Mononuclear cell (primary cell): ENCODE results near the gene CD3G. TPM values are rescaled to one million over a fixed set of nuclear protein-coding genes. Genes with fewer than 3 reads are reported as not detected.
A peak's percentile ranks its signal among the peaks of the same experiment; 100 is the strongest.

ENCODE experiments used
- H3K27me3 ChIP-seq: 2 replicates; pipeline ENCODE4 v1.6.0; 2011; ENCODE audit warnings: low read length, control low read depth; ENCODE audit not compliant: insufficient read depth
- H3K4me1 ChIP-seq: 2 replicates; pipeline ENCODE4 v1.5.1; 2011; ENCODE audit warnings: mild to moderate bottlenecking, low read length, control low read depth; ENCODE audit not compliant: insufficient read depth
- H3K4me3 ChIP-seq: 2 replicates; pipeline ENCODE4 v1.5.1; 2011; ENCODE audit warnings: mild to moderate bottlenecking, low read length, moderate library complexity
- H3K9me3 ChIP-seq: 2 replicates; pipeline ENCODE4 v1.5.1; 2011; ENCODE audit warnings: low read depth, mild to moderate bottlenecking, control low read depth, low read length
- total RNA-seq: library from RNA; depleted of rRNA; stranded (reverse); fragments of >200 nt; gene quantifications from one replicate; pipeline ENCODE4 v1.2.3, GENCODE V29; 2012

The CD3G gene
- total RNA-seq, 1 donor, result 49.7 TPM

DNA sequence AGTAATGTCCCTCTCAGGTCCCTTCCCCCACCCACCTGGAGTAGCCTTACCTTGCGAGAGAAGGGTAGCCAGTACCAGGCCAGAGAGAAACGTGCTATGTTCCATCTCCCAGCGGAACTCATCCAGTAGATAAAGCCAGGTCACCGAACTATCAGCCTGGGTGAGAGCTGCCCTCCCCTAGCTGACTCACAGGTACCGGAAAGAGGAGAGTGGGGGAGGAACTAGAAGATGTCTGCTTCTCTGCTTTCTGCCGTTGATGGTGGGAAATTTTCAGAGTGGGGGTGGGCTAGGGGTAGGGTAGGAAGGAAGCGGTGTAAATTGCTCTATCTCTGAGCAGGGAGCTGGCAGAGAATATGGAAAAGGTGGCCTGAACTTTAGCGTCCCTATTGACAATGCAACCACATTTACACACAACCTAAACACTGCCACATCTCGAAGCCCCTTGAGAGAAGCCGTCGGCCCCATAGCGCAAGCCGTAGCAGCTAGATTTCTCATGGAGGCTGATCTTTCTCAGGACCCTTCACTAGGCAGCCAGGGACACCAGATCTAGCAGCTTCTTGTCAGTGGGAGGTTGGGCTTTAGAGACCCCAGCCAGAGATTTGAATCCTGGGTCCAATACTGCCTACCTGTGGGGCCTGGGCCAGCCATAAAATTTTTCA is 1.5 kb upstream of the CD3G start, which contains the start of gene CD3D:
TSS of gene CD3D (minus strand) at position 203 of the 659 bp plus-strand sequence. CDS start at position 105, 98 bp downstream.
- Histone ChIP-seq H3K9me3 (no peaks in the 10 kb centered on the region), H3K4me1 (peaks cover 23% of the 10 kb centered on the region), H3K4me3 (peak within 1 kb of the TSS; percentile 62), H3K27me3 (no peaks in the 10 kb centered on the region)

DNA sequence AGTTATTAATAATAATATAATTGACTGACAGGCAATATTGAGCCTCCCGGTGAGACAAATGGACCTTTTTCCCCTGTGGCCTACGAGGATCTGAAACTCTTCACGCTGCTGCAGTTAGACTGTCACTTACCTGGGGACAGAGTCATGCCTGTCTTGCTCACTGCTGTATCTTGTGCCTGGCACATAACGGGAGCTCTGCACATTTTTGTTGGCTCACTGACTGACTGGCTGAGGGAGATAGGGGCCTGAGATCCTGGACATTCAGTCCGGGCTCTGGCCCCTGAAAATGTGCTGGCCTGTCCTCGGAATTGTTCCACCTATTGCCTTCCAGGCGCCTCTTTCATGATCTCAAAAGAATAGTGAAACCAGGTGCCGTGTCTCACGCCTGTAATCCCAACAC is 896 bp upstream of the CD3G start:
- Histone ChIP-seq H3K9me3 (no peaks in the 10 kb centered on the region), H3K4me3 (no peak overlapping the region), H3K4me1 (peaks cover 19% of the 10 kb centered on the region), H3K27me3 (no peaks in the 10 kb centered on the region)

DNA sequence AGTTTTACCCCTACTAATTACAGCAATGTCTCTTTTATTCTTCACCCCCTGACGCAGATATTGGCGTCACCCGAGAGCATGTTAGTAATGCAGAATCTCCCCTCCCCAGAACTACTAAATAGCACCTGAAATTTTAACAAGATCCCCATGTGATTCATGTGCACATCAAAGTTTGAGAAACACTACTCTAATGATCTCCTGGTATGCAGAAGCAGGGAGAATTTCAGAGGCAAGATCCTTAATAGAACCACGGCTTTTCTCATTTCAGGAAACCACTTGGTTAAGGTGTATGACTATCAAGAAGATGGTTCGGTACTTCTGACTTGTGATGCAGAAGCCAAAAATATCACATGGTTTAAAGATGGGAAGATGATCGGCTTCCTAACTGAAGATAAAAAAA is 5.3 kb downstream of the CD3G start:
- H3K4me1 ChIP-seq, result peaks cover 8% of the 10 kb centered on the region
- H3K4me3 ChIP-seq, result no peak overlapping the region
- no peaks in the 10 kb centered on the region for H3K9me3 ChIP-seq
- no peaks in the 10 kb centered on the region for H3K27me3 ChIP-seq

DNA sequence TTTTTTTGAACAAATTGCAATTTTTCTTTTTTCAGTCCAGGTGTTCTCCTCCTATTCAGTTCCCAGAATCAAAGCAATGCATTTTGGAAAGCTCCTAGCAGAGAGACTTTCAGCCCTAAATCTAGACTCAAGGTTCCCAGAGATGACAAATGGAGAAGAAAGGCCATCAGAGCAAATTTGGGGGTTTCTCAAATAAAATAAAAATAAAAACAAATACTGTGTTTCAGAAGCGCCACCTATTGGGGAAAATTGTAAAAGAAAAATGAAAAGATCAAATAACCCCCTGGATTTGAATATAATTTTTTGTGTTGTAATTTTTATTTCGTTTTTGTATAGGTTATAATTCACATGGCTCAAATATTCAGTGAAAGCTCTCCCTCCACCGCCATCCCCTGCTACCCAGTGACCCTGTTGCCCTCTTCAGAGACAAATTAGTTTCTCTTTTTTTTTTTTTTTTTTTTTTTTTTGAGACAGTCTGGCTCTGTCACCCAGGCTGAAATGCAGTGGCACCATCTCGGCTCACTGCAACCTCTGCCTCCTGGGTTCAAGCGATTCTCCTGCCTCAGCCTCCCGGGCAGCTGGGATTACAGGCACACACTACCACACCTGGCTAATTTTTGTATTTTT is 9.1 kb downstream of the CD3G start:
- Histone ChIP-seq H3K4me3 (no peak overlapping the region), H3K27me3 (no peaks in the 10 kb centered on the region), H3K4me1 (peaks cover 5% of the 10 kb centered on the region), H3K9me3 (no peaks in the 10 kb centered on the region)

DNA sequence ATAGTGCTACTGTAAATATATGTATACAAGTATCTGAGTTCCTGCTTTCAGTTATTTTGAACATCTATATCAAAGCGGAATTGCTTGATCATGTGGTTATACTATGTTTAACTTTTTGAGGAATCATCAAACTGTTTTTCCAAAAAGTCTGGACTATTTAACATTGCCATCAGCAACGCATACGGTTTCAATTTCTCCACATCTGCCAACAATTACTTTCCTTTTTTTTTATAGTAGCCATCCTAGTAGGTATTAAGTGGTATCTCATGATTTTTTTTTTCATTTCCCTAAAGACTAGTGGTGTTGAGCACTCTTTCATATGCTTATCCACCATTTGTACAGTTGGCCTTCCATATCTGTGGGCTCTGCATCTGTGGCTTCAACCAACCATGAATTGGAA is 13.9 kb downstream of the CD3G start:
- no peaks in the 10 kb centered on the region for H3K27me3 ChIP-seq
- no peak overlapping the region for H3K4me3 ChIP-seq
- no peaks in the 10 kb centered on the region for H3K9me3 ChIP-seq
- peaks cover 31% of the 10 kb centered on the region for H3K4me1 ChIP-seq

DNA sequence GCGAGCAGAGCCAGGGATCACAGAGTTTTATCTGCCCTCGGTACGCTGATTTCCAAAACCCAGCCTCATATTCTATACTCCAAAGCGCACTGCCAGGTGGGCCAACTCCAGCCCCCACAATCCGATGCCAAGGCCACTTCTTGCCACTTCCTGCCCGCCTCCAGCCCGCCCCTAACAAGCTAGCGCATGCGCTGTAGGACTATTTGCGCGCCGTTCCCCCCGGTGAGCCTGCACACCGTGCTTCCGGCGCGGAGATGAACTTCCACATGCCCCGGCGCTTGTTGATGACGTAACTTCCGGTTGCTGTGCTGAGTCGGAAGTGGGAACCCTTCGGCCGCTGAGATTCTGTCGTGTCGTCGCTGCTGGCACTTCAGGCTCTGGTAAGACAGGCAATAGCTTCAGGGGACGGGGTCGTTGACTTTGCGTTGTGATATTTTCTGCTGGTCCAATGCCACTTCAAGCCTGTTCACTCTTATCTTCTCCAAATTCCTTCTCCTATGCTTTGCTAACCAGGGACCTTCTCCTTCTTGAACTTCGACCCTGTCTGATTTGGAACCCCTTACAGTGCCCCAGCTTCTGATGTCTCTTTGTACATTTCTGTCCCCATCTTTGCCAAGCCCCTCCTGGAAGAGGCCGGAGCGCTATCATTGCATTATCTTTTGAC is 15.3 kb downstream of the CD3G start, which contains the start of gene UBE4A:
TSS of gene UBE4A (plus strand) at position 306 of the 664 bp plus-strand sequence. CDS start 5,481 bp downstream, outside the sequence.
- peak within 1 kb of the TSS; percentile 93 for H3K4me3 ChIP-seq
- no peaks in the 10 kb centered on the region for H3K9me3 ChIP-seq
- H3K27me3 ChIP-seq, result no peaks in the 10 kb centered on the region
- peaks cover 27% of the 10 kb centered on the region for H3K4me1 ChIP-seq

DNA sequence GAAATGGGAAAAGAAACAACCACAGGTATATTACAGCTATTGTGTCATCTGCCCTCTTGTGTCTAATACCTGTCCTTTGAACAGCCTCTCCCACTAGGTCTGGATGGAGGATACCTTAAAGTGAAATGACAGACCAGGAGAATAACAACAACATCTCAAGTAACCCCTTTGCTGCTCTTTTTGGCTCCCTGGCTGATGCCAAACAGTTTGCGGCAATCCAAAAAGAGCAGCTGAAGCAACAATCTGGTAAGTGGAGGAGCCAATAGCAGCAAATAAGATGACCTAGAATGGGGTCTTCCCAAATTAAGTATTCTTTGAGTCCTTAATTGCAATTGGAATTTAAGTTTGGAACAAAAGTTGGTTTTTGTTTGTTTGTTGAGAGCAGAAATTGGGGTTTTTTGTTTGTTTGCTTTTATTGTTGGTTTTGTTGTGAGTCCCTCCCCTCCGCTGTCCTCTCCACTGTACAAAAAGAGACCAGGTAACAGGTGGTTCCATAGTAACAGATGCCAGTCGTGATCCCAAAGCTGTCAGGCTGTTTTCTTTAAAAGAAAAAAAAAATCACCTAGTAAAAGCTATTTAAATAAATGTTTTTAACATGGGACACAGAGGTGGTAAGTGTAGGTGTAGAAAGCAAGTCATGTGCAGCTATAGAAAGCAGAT is 20.9 kb downstream of the CD3G start:
- no peak overlapping the region for H3K4me3 ChIP-seq
- H3K4me1 ChIP-seq, result peaks cover 20% of the 10 kb centered on the region
- H3K9me3 ChIP-seq, result no peaks in the 10 kb centered on the region
- H3K27me3 ChIP-seq, result no peaks in the 10 kb centered on the region

DNA sequence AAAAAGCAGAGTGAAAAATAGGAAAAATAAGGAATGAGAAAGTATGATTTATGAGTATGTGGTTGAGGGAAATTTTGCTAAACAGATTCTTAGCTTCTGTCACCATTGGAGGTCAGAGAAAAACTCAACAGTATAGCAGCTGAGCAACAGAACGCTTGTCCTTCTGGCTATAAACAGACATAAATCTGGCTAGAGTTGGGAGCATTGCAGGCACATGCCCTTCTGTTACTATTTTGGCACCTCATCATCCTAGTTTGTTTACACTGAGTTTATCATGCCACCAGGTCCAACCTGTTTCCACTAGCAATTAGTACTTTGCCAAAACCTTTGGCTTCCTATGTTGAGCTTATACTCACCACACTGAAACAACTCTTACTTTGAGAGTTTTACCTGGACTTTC is 22.1 kb downstream of the CD3G start:
- peaks cover 8% of the 10 kb centered on the region for H3K4me1 ChIP-seq
- H3K4me3 ChIP-seq, result no peak overlapping the region
- H3K9me3 ChIP-seq, result no peaks in the 10 kb centered on the region
- no peaks in the 10 kb centered on the region for H3K27me3 ChIP-seq

DNA sequence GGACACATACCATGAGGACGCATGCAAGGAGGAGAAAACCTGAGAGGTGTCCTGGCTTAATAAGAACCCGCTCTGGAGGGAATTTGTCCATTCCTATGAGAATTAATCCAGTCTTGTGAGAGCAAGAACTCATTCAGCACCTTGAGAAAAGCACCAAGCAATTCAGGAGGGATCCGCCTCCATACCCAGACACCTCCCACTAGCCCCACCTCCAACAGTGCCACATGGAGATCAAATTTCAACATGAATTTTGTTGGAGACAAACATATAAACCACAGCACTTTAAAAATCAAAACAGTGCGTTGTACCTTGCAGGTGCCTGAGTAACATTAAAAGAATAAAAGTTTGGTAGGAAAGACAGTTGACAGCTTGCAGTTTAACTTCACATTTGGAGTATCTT is 26.6 kb downstream of the CD3G start:
- H3K4me3 ChIP-seq, result no peak overlapping the region
- no peaks in the 10 kb centered on the region for H3K9me3 ChIP-seq
- no peaks in the 10 kb centered on the region for H3K4me1 ChIP-seq
- no peaks in the 10 kb centered on the region for H3K27me3 ChIP-seq

DNA sequence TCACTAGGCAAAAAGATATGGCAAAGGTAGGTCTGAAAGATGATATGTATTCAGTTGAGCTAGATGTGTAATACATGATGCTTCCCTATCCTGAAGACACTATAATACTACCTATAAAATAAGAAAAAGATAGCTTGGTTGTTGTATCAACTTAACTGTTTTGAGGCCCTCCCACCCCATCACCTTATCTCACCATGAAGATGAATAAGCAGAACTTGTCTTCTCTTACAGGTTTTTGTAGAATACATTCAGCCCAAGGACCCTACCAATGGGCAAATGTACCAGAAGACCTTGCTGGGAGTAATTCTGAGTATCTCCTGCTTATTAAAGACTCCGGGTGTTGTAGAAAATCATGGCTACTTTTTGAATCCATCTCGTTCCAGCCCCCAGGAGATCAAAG is 29.1 kb downstream of the CD3G start:
- Histone ChIP-seq H3K4me3 (no peak overlapping the region), H3K27me3 (no peaks in the 10 kb centered on the region), H3K9me3 (no peaks in the 10 kb centered on the region), H3K4me1 (no peaks in the 10 kb centered on the region)

DNA sequence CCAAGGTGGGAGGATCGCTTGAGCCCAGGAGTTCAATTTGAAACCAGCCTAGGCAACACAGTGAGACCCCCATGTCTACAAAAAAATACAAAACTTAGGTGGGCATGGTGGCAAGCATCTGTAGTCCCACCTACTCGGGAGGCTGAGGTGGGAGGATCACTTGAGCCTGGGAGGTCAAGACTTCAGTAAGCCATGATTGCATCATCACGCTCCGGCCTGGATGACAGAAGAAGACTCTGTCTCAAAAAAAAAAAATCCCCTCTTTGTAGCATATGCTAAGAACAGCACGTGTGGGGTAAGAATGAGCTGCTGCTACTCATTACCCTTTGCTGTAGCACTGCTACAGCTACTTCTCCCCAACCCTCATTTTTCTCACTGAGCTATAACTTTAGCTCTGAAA is 29.7 kb downstream of the CD3G start:
- Histone ChIP-seq H3K9me3 (no peaks in the 10 kb centered on the region), H3K4me1 (no peaks in the 10 kb centered on the region), H3K27me3 (no peaks in the 10 kb centered on the region), H3K4me3 (no peak overlapping the region)

DNA sequence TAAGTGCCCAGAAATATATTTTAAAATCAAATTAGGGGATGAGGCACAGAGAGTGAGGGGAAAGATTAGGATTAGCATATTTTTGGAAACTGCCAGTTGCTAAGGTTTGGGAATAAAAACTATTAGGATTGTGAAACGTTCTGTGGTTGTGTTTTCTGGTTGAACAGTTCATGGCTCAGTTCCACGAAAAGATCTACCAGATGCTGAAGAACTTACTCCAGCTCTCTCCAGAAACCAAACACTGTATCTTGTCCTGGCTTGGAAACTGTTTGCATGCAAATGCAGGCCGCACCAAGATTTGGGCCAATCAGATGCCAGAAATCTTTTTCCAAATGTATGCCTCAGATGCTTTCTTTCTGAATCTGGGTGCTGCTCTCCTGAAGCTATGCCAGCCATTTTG is 30.6 kb downstream of the CD3G start:
- Histone ChIP-seq H3K27me3 (no peaks in the 10 kb centered on the region), H3K9me3 (no peaks in the 10 kb centered on the region), H3K4me3 (no peak overlapping the region), H3K4me1 (no peaks in the 10 kb centered on the region)

DNA sequence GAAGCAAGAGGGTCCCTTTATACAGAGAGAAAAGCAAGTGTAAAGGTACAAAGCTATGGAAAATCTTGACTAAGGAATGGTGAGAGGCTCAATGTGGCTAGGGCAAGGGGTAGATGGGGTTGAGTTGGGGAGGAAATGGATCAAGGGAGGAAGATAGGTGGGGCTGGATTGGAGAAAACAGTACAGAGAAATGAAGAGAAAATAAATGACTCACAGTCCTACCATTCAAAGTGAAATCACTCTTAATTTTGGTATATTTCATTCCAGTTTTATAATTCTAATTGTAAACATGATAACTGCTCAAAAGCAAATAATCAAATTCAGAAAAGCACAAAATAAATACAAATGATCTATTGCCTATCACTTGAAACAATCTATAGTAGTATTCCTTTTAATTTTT is 31.8 kb downstream of the CD3G start:
- no peaks in the 10 kb centered on the region for H3K4me1 ChIP-seq
- no peaks in the 10 kb centered on the region for H3K27me3 ChIP-seq
- H3K9me3 ChIP-seq, result no peaks in the 10 kb centered on the region
- H3K4me3 ChIP-seq, result no peak overlapping the region

DNA sequence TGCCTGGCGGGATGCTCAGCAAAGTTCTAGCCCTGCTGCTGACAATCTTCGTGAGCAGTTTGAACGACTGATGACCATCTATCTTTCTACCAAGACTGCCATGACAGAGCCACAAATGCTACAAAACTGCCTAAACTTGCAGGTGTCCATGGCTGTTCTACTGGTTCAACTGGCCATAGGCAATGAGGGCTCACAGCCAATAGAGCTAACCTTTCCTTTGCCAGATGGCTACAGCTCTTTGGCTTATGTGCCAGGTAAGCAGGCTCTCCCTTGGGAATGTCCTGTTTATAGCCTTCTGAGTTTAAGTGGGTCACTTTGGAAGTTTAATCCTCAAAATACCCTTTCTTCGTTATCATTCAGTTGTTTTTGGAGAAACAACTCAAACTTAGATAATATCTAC is 35.4 kb downstream of the CD3G start:
- Histone ChIP-seq H3K4me3 (no peak overlapping the region), H3K9me3 (no peaks in the 10 kb centered on the region), H3K4me1 (no peaks in the 10 kb centered on the region), H3K27me3 (no peaks in the 10 kb centered on the region)

DNA sequence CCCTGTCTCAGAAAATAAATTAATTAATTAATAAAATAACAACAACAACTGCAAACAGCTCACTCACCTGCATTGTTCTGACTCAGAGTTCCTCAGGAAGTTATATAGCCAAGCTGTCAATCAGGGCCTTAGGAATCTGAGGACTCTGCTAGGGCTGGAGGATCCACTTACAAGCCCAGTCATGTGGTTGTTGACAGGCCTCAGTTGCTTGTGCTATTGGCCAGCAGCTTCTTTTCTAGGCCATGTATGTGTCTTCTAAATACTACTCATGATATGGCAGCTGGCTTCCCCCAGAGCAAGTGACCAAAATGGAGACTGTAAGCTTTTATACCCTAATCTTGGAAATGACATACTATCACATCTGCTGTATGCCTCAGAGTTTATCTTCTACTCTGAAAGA is 36.4 kb downstream of the CD3G start:
- Histone ChIP-seq H3K4me1 (no peaks in the 10 kb centered on the region), H3K4me3 (no peak overlapping the region), H3K9me3 (no peaks in the 10 kb centered on the region), H3K27me3 (no peaks in the 10 kb centered on the region)
